H9 (cell line): ENCODE results near the gene SLC4A9. TPM values are rescaled to one million over a fixed set of nuclear protein-coding genes. Genes with fewer than 3 reads are reported as not detected.
A peak's percentile ranks its signal among the peaks of the same experiment; 100 is the strongest.

Experiments used
- DNase-seq: peaks from one replicate; pipeline ENCODE4 v3.0.0-alpha.2; 2017
- H2AFZ ChIP-seq: one replicate; pipeline ENCODE4 v1.6.1; 2013; ENCODE audit warnings: mild to moderate bottlenecking, low read length, control low read depth, moderate library complexity
- H2AK5ac ChIP-seq: 2 replicates; pipeline ENCODE4 v1.6.1; 2013; ENCODE audit warnings: low read length, control low read depth, mixed read lengths; ENCODE audit not compliant: insufficient read length
- H2BK120ac ChIP-seq: one replicate; pipeline ENCODE4 v1.6.1; 2013; ENCODE audit warnings: low read depth, mild to moderate bottlenecking, low read length, control low read depth, inconsistent platforms; ENCODE audit not compliant: poor library complexity, severe bottlenecking
- H2BK12ac ChIP-seq: 2 replicates; pipeline ENCODE4 v1.6.1; 2013; ENCODE audit warnings: low read length, control low read depth, mixed read lengths, low read depth; ENCODE audit not compliant: insufficient read length
- H2BK15ac ChIP-seq: 2 replicates; pipeline ENCODE4 v1.6.1; 2013; ENCODE audit warnings: low read depth, low read length, control low read depth
- H2BK20ac ChIP-seq: one replicate; pipeline ENCODE4 v1.6.1; 2013; ENCODE audit warnings: low read depth, mild to moderate bottlenecking, low read length, control low read depth, inconsistent platforms; ENCODE audit not compliant: poor library complexity, severe bottlenecking
- H2BK5ac ChIP-seq: 2 replicates; pipeline ENCODE4 v1.6.1; 2013; ENCODE audit warnings: low read length, control low read depth, mixed read lengths; ENCODE audit not compliant: insufficient read length
- H3K14ac ChIP-seq: 2 replicates; pipeline ENCODE4 v1.6.1; 2013; ENCODE audit warnings: low read length, control low read depth; ENCODE audit not compliant: insufficient read depth
- H3K18ac ChIP-seq: 2 replicates; pipeline ENCODE4 v1.6.1; 2013; ENCODE audit warnings: low read depth, mild to moderate bottlenecking, mixed read lengths, low read length, control low read depth; ENCODE audit not compliant: insufficient read length
- H3K23ac ChIP-seq: 2 replicates; pipeline ENCODE4 v1.6.1; 2013; ENCODE audit warnings: low read length, control low read depth, mixed read lengths, low read depth; ENCODE audit not compliant: insufficient read length
- H3K23me2 ChIP-seq: 2 replicates; pipeline ENCODE4 v1.6.1; 2013; ENCODE audit warnings: low read depth, mild to moderate bottlenecking, mixed read lengths, low read length, control low read depth; ENCODE audit not compliant: insufficient read length, poor library complexity, severe bottlenecking
- H3K27ac ChIP-seq: 2 replicates; pipeline ENCODE4 v1.5.1; 2013; ENCODE audit warnings: low read length, control low read depth, mixed read lengths, low read depth; ENCODE audit not compliant: insufficient read length
- H3K27me3 ChIP-seq: 2 replicates; pipeline ENCODE4 v1.6.1; 2013; ENCODE audit warnings: low read length, control low read depth, inconsistent platforms; ENCODE audit not compliant: insufficient read depth
- H3K4ac ChIP-seq: 2 replicates; pipeline ENCODE4 v1.6.1; 2013; ENCODE audit warnings: low read depth, mild to moderate bottlenecking, control low read depth, inconsistent platforms, low read length, moderate library complexity
- H3K4me1 ChIP-seq: 2 replicates; pipeline ENCODE4 v1.6.1; 2013; ENCODE audit warnings: low read length, control low read depth, inconsistent platforms; ENCODE audit not compliant: insufficient read depth
- H3K4me2 ChIP-seq: 2 replicates; pipeline ENCODE4 v1.6.1; 2013; ENCODE audit warnings: low read length, control low read depth, mixed read lengths; ENCODE audit not compliant: insufficient read length, insufficient read depth
- H3K56ac ChIP-seq: 2 replicates; pipeline ENCODE4 v1.6.1; 2013; ENCODE audit warnings: low read depth, mild to moderate bottlenecking, mixed read lengths, low read length, control low read depth; ENCODE audit not compliant: insufficient read length
- H3K79me1 ChIP-seq: 2 replicates; pipeline ENCODE4 v1.6.1; 2013; ENCODE audit warnings: low read depth, mild to moderate bottlenecking, moderate library complexity, low read length, control low read depth, inconsistent platforms; ENCODE audit not compliant: insufficient read depth, poor library complexity, severe bottlenecking
- H3K79me2 ChIP-seq: 2 replicates; pipeline ENCODE4 v1.6.1; 2013; ENCODE audit warnings: low read length, control low read depth, inconsistent platforms; ENCODE audit not compliant: insufficient read depth
- H3K9ac ChIP-seq: 2 replicates; pipeline ENCODE4 v1.6.1; 2013; ENCODE audit warnings: low read length, control low read depth, mixed read lengths; ENCODE audit not compliant: insufficient read length; ENCODE audit errors: extremely low read depth
- H3K9me3 ChIP-seq: one replicate; pipeline ENCODE4 v1.6.1; 2013; ENCODE audit warnings: low read depth, low read length, inconsistent platforms; ENCODE audit not compliant: control insufficient read depth
- H3T11ph ChIP-seq: one replicate; pipeline ENCODE4 v1.6.1; 2013; ENCODE audit warnings: mild to moderate bottlenecking, low read length, control low read depth, inconsistent platforms
- H4K20me1 ChIP-seq: one replicate; pipeline ENCODE4 v1.6.1; 2013; ENCODE audit not compliant: control insufficient read depth, insufficient read length, insufficient read depth
- H4K5ac ChIP-seq: 2 replicates; pipeline ENCODE4 v1.6.1; 2013; ENCODE audit warnings: low read depth, mild to moderate bottlenecking, mixed read lengths, low read length, control low read depth; ENCODE audit not compliant: insufficient read length
- H4K8ac ChIP-seq: replicated peaks from 2 replicates; pipeline ENCODE4 v1.6.1; 2013; ENCODE audit warnings: low read length, control low read depth, mixed read lengths, low read depth; ENCODE audit not compliant: insufficient read length
- H4K91ac ChIP-seq: 2 replicates; pipeline ENCODE4 v1.6.1; 2013; ENCODE audit warnings: low read depth, mild to moderate bottlenecking, moderate library complexity, mixed read lengths, low read length, control low read depth; ENCODE audit not compliant: insufficient read length
- H3K27ac Mint-ChIP-seq, 3 experiments: 2 replicates in 2 of 3; 3 replicates in 1 of 3; pipeline ENCODE4 v1.8.0; 2020 to 2021; ENCODE audit warnings: mixed read lengths in 3 of 3, mild to moderate bottlenecking in 1 of 3, moderate library complexity in 1 of 3
- H3K27me3 Mint-ChIP-seq: 2 replicates; pipeline ENCODE4 v1.8.0; 2021; ENCODE audit warnings: low read depth, mild to moderate bottlenecking, moderate library complexity, mixed read lengths
- H3K36me3 Mint-ChIP-seq, 3 experiments: 2 replicates in 2 of 3; 3 replicates in 1 of 3; pipeline ENCODE4 v1.8.0; 2020 to 2021; ENCODE audit warnings: low read depth in 3 of 3, mixed read lengths in 3 of 3; ENCODE audit not compliant: insufficient read depth in 1 of 3
- H3K4me1 Mint-ChIP-seq, 2 experiments: 2 replicates each; pipeline ENCODE4 v1.8.0; 2020; ENCODE audit warnings: mixed read lengths in 2 of 2
- H3K4me3 Mint-ChIP-seq, 2 experiments: 2 replicates in 1 of 2; 3 replicates in 1 of 2; pipeline ENCODE4 v1.8.0; 2020 to 2021; ENCODE audit warnings: mild to moderate bottlenecking in 2 of 2, mixed read lengths in 2 of 2, moderate library complexity in 1 of 2
- H3K9me3 Mint-ChIP-seq, 2 experiments: 2 replicates in 1 of 2; 3 replicates in 1 of 2; pipeline ENCODE4 v1.8.0; 2020; ENCODE audit warnings: mild to moderate bottlenecking in 2 of 2, mixed read lengths in 2 of 2, moderate library complexity in 1 of 2
- CTCF ChIP-seq: fragments of 200-600 bp; sonication (generic); conservative IDR thresholded peaks from 3 replicates; pipeline ENCODE4 v1.8.0; 2021; ENCODE audit warnings: antibody characterized with exemption, mild to moderate bottlenecking
- WGBS: extraction: QIAGEN DNeasy Blood & Tissue Kit; methylation state at CpG from one replicate; pipeline ENCODE4 v1.1.7; 2013; ENCODE audit warnings: missing lambda C conversion rate, low lambda C conversion rate, mixed read lengths; ENCODE audit not compliant: insufficient read length; ENCODE audit errors: extremely low coverage; 5-methylcytosine and 5-hydroxymethylcytosine counted together
- total RNA-seq: library from RNA; stranded (reverse); gene quantifications from 2 replicates; pipeline ENCODE4 v1.2.1, GENCODE V29; 2021

Gene SLC4A9
- total RNA-seq, 1 experiment from 2014 or later = 0.07 TPM

DNA sequence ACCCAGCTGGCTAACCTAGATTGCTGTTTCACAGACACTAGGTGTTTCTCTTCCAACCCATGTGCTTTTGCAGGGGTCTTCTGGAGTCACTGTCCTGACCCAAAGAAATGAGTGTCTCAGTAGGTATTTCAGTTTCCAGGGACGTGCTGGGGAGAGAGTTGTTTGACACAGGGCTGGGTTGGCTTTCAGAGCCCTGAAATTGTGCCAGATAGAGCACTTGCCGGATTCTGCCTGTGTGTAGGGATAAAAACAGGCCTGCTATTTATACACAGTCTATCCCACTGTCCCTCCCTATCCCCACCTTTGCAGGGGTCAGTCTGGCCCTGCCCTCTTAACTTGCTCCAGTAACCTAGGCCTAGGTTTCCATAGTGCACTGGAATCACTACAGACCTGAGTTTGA, 12.6 kb upstream of the SLC4A9 start:
- Histone ChIP-seq H2BK12ac (no peak overlapping the region), H3K4me1 (no peaks in the 10 kb centered on the region; the same call in 1 of the 2 replicates), H3K4ac (no peak overlapping the region), H3K79me1 (no peaks in the 10 kb centered on the region), H3K27me3 (peaks cover 3% of the 10 kb centered on the region; the same call in 1 of the 2 replicates), H3K79me2 (no peaks in the 10 kb centered on the region), H2AK5ac (no peak overlapping the region), H3K23me2 (peaks cover 11% of the 10 kb centered on the region), H2AFZ (no peak overlapping the region), H4K20me1 (no peaks in the 10 kb centered on the region), H2BK120ac (no peak overlapping the region), H4K5ac (no peak overlapping the region), H3K9ac (no peak overlapping the region), H3K18ac (no peak overlapping the region), H4K8ac (no peak overlapping the region), H3K4me2 (no peak overlapping the region), H3K9me3 (no peaks in the 10 kb centered on the region), H3K23ac (no peak overlapping the region), H2BK15ac (no peak overlapping the region), H2BK20ac (no peak overlapping the region), H3T11ph (no peak overlapping the region), H3K27ac (no peak overlapping the region), H3K14ac (no peak overlapping the region), H3K56ac (no peak overlapping the region), H2BK5ac (no peak overlapping the region), H4K91ac (no peak overlapping the region)
- Mint-ChIP-seq H3K27ac (no peak overlapping the region), H3K4me3 (peak overlapping the region; percentile 48 to 81), H3K36me3 (no peaks in the 10 kb centered on the region; a peak in 1 of 7 replicates), H3K4me1 (peaks cover 19 to 27% of the 10 kb centered on the region in 2 experiments), H3K27me3 (peaks cover 22% of the 10 kb centered on the region), H3K9me3 (no peaks in the 10 kb centered on the region)
- no CpG with 5 or more reads among the region's 2 CpGs for WGBS
- no peak for TF ChIP-seq CTCF
- DNase-seq = no peak
